ENCODE results near the gene MEIOSIN. TPM values are rescaled to one million over a fixed set of nuclear protein-coding genes. Genes with fewer than 3 reads are reported as not detected.
"Not testable (repeated sequence)": the region's sequence is repeated elsewhere in the genome, so short reads cannot be mapped to it uniquely, and the experiment has no call there.

MEIOSIN gene
- total RNA-seq, 1 donor from 2014 or later, result not detected

DNA sequence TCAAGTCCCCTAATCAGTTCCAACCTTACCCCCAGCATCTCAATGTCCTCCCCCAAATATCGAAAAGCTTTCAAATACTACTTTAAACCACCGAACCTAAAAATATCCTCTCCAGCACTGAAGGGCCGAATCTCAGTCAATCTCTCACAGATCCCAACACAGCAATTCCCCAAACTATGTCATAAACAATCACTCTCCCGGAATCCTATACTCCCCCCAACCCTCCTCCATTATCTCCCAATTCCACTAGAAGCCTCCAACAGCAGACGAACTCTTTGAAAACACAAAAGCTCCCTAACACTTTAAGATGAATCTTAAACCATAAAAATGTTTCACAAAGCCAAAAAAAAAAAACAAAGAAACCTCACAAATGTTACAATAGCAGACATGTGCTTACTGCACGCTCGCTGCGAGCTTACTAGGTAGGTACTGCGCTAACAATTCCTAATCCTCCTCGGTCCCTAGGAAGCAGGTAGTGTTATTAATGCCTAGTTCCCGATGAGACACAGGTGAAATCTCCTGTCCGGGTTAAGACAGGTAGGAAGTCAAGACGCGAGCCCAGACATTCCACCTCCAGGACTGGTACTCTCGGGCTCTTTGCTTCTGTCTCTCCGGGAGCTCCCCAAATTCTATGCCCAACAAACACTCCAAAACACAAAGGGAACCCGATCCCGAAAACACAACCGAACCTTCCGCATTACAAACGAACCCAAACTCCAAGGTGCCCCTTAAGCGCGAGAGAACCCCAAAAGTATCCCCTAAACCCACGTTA, 16.7 kb upstream of the MEIOSIN start:
- DNase-seq (no peak), ATAC-seq (ENCODE audit: poor library complexity) (peak; percentile 2)
- intact Hi-C loops (cut with DNase I), result loop anchor here (5.0 kb wide), 1 partner anchor 51 kb away; the partner anchor contains the start of gene SIX5

DNA sequence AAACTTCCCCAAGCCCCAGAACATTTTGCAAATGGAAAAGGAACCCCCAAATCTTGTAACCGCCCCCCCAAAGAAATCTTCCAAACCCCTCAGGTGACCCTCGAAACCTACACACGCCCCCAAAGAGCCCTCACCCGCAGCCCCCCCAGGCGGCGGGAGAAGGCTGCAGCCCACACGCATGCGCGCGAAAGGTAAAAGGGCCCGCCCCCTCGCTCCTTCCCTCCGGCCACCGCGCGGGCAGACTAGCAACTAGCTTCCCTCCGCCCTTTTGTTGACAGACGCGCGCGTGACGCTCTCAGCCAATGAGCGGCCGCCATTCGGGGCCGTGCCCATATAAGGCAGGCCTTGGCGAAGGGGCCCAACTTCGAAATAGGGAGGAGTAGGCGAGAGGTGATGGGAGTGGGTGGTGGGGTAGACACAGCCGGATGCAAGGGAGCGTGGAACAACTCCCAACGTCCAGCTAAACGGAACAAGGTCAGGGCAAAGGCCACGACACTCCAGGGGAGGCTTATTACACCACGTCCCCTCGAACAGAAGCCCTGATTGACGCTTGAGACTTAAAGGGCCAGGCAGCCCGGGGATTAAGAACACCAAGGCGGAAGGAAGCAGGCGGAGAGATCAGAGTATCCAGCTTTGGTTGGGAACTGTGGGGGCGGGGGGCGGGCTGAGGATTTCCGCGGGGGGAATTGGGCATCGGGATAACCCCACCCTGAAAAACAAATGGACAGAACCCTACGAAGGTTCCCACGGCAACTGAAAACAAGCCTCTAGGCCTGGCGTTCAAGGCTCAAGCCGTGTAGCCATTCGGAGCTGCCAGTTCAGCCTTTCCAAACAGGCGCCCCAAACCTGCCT, 15.9 kb upstream of the MEIOSIN start:
- ATAC-seq (ENCODE audit: poor library complexity) (peak; percentile 97), DNase-seq (peak; percentile 99)
- intact Hi-C loops (cut with DNase I), result loop anchor here (5.0 kb wide), 1 partner anchor 50 kb away; the partner anchor contains the start of gene SIX5

DNA sequence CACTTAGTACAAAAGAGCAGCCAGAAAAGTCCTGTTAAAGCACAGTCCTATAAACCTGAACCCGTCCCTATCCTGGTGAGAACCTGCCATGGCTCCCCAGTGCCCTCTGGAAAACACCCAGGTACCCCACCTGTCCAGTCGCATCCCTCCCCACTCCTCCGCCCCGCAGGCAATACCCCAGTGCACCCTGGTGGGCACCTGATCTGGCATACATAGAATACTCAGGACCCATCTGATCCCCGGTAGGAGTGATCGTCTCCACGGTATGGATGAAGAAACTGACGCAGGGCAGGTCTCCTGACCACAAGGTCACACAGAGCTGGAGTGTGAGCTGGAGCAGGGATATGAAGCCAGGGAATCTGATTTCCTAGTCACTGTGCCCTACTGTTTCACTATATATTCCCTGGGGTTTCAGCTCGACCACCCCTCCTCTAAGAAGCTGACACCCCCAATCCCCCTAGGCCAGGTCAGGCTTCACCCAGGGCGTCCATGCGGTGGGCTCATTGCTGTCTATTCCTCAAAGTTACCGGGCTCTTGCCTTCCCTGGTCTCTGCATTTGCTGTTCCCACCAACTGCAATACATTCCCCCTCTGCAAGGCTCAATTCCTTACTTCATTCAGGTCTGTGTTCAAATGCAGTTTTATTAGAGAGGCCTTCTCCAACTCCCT, 15.1 kb upstream of the MEIOSIN start:
- ATAC-seq (ENCODE audit: poor library complexity) (peak; percentile 2), DNase-seq (no peak)
- intact Hi-C loops (cut with DNase I), result loop anchor here (5.0 kb wide), 1 partner anchor 49 kb away; the partner anchor contains the start of gene SIX5

DNA sequence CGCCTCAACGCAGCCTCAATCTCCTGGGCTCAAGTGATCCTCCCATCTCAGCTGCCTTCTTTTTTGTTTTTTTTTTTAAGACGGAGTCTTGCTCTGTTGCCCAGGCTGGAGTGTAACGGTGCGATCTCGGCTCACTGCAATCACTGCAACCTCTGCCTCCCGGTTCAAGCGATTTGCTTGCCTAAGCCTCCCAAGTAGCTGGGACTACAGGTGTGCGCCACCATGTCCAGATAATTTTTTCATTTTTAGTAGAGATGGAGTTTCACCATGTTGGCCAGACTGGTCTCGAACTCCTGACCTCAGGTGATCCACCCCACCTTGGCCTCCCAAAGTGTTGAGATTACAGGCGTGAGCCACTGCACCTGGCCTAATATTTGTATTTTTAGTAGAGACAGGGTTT, 13.2 kb upstream of the MEIOSIN start:
- intact Hi-C loops (cut with DNase I); DNase-seq: not testable (repeated sequence)

DNA sequence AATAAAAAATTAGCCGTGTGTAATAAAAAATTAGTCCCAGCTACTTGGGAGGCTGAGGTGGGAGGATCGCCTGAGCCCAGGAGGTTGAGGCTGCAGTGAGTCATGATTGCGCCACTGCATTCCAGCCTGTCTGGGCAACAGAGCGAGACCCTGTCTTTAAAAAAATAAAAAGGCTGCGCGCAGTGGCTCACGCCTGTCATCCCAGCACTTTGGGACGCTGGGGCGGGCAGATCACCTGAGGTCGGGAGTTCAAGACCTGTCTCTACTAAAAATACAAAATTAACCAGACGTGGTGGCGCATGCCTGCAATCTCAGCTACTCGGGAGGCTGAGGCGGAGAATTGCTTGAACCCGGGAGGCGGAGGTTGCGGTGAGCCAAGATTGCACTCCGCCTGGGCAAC, 4.6 kb upstream of the MEIOSIN start:
- intact Hi-C loops (cut with DNase I); ATAC-seq (ENCODE audit: poor library complexity); DNase-seq: not testable (repeated sequence)

More for the DNA sequence above, 13.2 kb upstream of the MEIOSIN start:
- not testable (repeated sequence) for ATAC-seq (ENCODE audit: poor library complexity)

DNA sequence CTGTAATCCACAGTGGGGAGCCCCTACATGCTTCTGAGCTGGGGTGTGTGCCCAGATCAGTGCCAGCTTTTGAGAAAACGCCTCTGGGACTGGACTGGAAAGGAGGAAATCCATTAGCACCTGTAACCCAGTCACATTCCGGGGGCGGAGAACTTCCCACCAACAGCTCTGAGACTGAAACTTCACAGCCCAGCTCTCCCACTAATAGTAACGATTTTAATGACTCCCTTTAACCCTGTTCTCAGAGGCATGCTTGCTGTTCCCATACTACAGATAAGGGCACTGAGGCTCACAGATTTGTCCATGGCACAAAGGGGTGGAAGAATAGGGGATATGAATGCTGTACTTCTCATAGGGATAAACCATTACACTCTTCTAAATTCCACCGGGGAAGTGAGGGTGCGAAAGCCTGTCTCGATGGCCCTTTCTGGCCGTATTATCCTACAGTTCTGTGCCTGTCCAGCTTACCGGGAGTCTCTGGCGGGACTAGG, 3.4 kb upstream of the MEIOSIN start:
- intact Hi-C loops (cut with DNase I), result no loop called here
- DNase-seq (no peak), ATAC-seq (ENCODE audit: poor library complexity) (no peak)

DNA sequence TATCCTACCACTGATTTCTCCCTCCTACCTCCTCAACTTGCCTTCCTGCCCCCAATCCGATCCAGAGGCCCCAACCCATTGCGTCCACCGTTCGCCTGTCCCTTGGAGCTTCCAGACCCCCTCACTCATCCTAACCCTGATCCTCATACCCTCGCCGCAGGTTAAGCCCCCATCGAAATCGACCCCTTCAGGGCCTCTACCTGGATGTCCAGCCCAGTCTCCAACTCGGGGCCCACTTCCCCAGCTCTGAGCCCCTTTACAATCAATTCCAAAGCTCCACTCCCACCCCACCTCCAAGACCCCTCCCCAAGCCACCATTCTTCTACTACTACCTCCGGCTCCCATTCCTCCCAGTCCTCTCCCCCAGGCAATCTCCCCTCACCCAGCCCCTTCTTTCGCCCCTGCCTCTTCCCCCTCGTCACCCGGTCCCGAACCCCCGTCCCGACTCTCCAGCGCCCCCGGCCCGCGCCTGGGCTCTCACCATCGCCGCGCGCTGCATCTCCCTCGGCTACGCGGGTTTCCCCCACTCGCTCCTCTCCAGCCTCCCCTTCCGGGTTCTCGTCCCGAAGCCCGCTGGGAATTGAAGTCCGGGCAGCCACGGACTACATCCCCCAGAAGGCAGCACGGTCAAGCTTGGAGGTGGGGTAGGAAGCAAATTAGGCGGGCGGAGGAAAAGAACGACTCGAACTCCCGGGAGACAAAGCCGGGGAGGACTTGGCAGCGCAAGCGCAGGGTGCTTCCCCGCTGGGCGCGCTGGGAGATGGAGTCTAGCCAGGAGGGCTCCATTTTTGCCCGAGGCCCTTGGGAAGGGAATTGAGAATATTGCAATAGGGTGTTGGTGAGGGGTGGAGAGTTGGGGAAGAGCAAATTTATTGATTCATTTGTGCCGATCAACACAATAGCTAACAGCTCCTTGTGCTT, 2.6 kb upstream of the MEIOSIN start, which contains the start of gene FBXO46:
TSS of gene FBXO46 (minus strand) at position 529 of the 921 bp plus-strand sequence. CDS start 17,401 bp downstream, outside the sequence.
- peak; percentile 99 for ATAC-seq (ENCODE audit: poor library complexity)
- peak; percentile 96 for DNase-seq
- intact Hi-C loops (cut with DNase I), result no loop called here

DNA sequence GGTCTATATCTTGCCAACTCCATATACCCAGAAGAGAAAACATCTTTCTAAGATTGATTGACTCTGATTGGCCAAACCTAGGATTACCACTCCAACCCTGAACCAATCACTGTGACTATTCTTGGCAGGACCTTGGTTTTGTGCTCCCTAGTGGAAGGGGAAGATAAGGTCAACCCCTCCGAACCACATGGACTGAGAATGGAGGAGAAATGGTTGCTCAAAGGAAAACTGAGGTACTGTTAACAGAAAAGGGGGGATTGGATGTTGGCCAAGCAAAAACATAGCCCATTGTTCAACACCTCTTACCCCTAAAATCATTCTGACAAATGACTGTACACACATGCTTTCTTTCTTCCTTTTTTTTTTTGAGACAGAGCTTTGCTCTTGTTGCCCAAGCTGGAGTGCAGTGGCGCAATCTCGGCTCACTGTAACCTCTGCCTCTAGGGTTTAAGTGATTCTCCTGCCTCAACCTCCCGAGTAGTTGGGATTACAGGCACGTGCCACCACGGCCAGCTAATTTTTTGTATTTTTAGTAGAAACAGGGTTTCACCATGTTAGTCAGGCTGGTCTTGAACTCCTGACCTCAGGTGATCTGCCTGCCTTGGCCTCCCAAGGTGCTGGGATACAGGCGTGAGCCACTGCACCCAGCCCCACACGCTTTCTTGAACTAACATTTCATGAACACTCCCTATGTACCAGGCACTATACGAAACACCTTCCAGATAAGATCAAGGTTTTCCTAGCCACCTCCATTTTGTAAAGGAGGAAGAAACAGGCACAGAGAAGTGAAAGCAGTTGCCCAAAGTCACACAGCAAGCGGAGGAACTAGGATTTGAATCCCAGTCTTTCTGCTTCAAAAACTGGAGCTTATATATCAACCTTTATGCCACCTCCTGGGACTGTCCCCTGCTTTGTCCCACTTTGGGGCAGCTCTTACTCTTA, 6.5 kb downstream of the MEIOSIN start:
- intact Hi-C loops (cut with DNase I), result no loop called here
- DNase-seq (no peak), ATAC-seq (ENCODE audit: poor library complexity) (no peak)

DNA sequence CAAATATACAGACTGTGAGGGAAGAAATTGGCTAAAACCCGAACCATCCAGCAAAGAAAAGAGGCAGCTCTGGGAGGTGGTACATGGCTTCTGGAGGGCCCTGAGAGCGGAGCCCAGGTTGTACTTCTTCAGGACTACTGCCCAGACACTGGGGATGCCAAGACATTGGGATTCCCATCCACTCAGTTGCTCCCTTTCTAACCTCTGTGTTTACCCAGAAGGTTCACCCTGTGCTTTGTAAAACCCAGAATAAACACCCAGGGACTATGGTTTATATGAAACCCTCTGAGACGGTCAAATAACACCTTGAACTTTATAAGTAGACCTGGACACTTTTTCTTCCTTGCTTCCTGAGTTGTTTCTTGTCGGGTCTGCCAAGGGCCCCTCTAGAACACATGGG, 9.7 kb downstream of the MEIOSIN start:
- ATAC-seq (ENCODE audit: poor library complexity) (no peak), DNase-seq (no peak)
- intact Hi-C loops (cut with DNase I), result no loop called here

DNA sequence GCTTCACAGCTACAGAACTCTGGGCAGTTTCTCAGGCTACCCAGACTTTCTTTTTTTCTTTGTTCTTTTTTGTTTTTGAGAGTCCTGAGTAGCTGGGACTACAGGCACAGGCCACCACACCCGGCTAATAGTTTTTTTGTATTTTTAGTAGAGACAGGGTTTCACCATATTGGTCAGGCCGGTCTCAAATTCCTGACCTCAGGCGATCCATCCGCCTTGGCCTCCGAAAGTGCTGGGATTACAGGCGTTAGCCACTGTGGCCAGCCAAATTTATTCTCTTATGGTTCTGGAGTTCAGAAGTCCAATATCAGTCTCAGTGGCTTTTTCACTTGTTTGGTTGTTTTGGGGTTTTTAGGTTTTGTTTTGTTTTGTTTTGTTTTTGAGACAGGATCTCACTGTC, 12.4 kb downstream of the MEIOSIN start:
- DNase-seq (no peak), ATAC-seq (ENCODE audit: poor library complexity) (no peak)
- intact Hi-C loops (cut with DNase I), result no loop called here

DNA sequence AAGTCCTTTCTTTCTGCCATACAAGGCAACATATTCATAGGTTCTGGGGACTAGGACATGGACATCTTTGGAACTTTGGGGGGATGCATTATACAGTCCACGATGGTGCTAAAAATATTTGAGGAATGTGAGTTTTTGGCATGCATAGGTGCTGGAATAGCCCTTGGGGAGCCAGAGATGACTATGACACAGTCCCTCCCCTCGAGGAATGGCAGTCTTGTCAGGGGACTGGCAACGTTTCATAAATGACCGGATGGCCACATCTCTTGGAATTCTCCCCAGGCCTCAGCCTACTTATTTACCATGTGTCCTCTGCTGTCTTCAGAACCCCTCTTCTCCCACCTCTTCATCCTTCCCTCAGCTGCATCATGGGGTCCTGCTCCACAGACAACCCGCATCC, 13.6 kb downstream of the MEIOSIN start:
- ATAC-seq (ENCODE audit: poor library complexity) (no peak), DNase-seq (no peak)
- intact Hi-C loops (cut with DNase I), result no loop called here

DNA sequence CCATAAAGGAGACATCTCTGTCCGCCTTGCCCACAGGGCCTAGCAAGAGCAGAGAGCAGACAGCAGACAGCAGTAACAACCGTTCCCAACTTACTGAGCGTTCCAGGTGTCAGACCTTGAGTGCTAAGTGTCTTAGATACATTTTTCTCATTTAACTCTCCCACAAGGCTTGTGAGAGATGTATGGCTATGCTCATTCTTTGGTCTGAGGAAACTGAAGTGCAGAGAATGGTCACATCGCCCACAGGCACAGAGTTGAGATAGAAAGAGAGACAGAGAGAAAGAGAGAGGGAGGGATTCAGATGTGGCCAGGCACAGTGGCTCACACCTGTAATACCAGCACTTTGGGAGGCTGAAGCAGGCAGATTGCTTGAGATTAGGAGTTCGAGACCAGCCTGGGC, 14.3 kb downstream of the MEIOSIN start:
- DNase-seq (no peak), ATAC-seq (ENCODE audit: poor library complexity) (no peak)
- intact Hi-C loops (cut with DNase I), result no loop called here

DNA sequence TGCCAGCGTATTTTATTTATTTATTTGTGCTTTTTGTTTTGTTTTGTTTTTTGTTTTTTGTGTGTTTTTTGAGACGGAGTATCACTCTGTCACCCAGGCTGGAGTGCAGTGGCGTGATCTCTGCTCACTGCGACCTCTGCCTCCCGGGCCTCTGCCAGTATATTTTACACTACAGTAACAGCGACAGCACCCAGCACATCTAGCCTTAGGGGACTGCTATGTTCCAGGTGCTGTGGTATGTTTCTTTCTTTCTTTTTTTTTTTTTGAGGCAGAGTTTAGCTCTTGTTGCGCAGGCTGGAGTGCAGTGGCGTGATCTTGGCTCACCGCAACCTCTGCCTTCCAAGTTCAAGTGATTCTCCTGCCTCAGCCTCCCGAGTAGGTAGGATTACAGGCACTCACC, 18.2 kb downstream of the MEIOSIN start:
- intact Hi-C loops (cut with DNase I); ATAC-seq (ENCODE audit: poor library complexity); DNase-seq: not testable (repeated sequence)

DNA sequence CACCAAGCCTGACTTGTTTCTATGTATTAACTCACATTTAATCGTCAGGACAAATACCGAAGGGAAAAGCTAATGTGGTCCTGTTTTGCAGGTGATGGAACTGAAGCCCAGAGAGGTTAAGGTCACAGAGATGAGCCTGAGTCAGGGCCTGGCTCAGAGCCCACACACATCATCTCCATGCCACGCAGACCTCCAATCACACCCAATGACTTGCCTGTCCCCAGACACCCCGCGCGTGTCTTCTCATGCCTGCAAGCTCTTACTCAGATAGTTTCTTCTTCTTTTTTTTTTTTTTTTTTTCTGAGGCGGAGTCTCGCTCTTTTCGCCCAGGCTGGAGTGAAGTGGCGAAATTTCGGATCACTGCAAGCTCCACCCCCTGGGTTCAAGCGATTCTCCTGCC, 19.4 kb downstream of the MEIOSIN start:
- intact Hi-C loops (cut with DNase I), result no loop called here
- ATAC-seq (ENCODE audit: poor library complexity) (no peak), DNase-seq (no peak)

DNA sequence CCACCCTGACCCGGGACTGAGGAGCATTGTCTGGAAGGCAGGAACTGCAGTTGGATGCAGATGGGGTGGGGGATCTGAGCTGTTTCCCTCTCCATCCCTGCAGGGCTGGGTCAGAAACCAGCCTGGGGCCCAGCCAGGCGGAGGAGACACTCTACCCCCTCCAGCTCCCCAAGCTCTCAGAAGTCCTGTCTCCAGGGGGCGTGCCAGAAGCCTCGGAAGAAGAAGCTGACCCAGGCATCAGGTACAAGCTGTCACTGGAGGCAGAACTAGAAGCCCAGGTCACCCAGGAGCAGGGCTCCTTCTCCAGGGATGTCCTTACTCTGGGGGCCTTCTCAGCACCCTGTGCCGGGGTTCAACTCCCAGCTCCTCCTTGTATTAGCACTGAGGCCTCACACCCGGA, 20.3 kb downstream of the MEIOSIN start:
- no peak for DNase-seq
- ATAC-seq (ENCODE audit: poor library complexity), result no peak
- intact Hi-C loops (cut with DNase I), result no loop called here

DNA sequence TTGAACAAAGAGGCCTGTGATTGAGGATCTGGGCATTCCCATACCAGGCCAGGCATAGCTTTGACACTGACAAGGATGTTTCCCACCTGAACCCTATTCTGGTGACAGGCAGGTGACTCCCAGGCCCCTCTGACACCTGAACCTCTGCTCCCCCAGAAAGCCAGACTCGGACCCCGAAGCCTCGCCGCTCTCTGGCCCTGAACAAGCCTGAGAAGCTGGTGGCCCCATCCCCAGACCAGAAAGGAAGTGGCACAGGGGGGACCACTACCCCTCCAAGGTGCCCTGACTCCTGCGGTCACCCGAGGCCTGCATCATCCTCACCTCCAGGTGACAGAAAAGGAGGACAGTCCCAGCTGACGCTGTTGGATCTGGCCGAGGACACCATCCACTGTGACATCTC, 21.1 kb downstream of the MEIOSIN start:
- no peak for ATAC-seq (ENCODE audit: poor library complexity)
- no peak for DNase-seq
- intact Hi-C loops (cut with DNase I), result no loop called here

DNA sequence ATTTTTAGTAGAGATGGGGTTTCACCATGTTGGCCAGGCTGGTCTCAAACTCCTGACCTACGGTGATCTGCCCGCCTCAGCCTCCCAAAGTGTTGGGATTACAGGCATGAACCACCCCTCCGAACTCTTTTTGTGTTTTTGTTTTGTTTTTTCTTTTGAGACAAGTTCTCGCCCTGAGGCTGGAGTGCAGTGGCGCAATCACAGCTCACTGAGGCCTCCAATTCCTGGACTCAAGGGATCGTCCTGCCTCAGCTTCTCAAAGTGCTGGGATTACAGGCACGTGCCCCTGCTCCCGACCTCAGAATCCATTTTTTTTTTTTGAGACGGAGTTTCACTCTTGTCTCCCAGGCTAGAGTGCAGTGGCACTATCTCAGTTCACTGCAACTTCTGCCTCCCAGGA, 24.5 kb downstream of the MEIOSIN start:
- no peak for ATAC-seq (ENCODE audit: poor library complexity)
- intact Hi-C loops (cut with DNase I), result no loop called here

More for the DNA sequence above, 24.5 kb downstream of the MEIOSIN start:
- DNase-seq, result no peak

Data from Right ventricle myocardium superior (tissue), 1 donor.